Mucosa of descending colon (tissue), 3 donors: ENCODE measurements around the gene M1AP. TPM values are rescaled to one million over a fixed set of nuclear protein-coding genes. Genes with fewer than 3 reads are reported as not detected.

Experiments
- ATAC-seq: fragments of 200-7000 bp; cut with Tn5 transposase; one replicate; pipeline ENCODE4 v1.9.1; 2020; ENCODE audit warnings: mild to moderate bottlenecking, moderate library complexity
- DNase-seq, 3 donors: peaks; one replicate each; pipeline ENCODE4 v3.0.0-alpha.2; 2020
- H3K36me3 ChIP-seq: fragments of 200-600 bp; one replicate; pipeline ENCODE4 v1.8.0; 2021; ENCODE audit warnings: low read depth, mild to moderate bottlenecking
- H3K4me1 ChIP-seq: fragments of 200-600 bp; one replicate; pipeline ENCODE4 v1.8.0; 2021; ENCODE audit warnings: low read depth, mild to moderate bottlenecking
- H3K4me3 ChIP-seq: fragments of 200-600 bp; one replicate; pipeline ENCODE4 v1.8.0; 2021; ENCODE audit warnings: mild to moderate bottlenecking
- H3K9me3 ChIP-seq: fragments of 200-600 bp; one replicate; pipeline ENCODE4 v1.8.0; 2021; ENCODE audit warnings: mild to moderate bottlenecking
- intact Hi-C, 2 donors: fragments of 100-400 bp; cut with DNase I in 1 of 2; cut with micrococcal nuclease in 1 of 2; formaldehyde crosslinking; loops; one replicate each; pipeline versions ENCODE4 v1.11.0 to v1.11.1; 2022; cut with DNase I, micrococcal nuclease
- total RNA-seq, 3 donors: library from RNA; stranded (reverse); fragmentation: NEBNext Ultra II Directional in 2 of 3; extraction: Animal tissue kit (Norgen Biotek cat#: 25700) in 2 of 3; gene quantifications; one replicate each; pipeline versions ENCODE4 v1.2.1 to v1.2.4, GENCODE V29; 2021 to 2023
- TF ChIP-seq, protein P1 (sequence below): fragments of 200-600 bp; IDR thresholded peaks from one replicate; pipeline ENCODE4 v1.8.0; 2022; ENCODE audit warnings: antibody characterized with exemption, mild to moderate bottlenecking
- donor health status: DM: no; HTN: no; CAD: no; lungs with moderate emphysema.
- donor health status: DM: no; HTN: no; CAD: no.
- donor health status: DM: no; HTN: yes; CAD: no.

Gene M1AP
- total RNA-seq, 3 donors from 2014 or later = 0.19 to 0.43 (median 0.31) TPM

DNA sequence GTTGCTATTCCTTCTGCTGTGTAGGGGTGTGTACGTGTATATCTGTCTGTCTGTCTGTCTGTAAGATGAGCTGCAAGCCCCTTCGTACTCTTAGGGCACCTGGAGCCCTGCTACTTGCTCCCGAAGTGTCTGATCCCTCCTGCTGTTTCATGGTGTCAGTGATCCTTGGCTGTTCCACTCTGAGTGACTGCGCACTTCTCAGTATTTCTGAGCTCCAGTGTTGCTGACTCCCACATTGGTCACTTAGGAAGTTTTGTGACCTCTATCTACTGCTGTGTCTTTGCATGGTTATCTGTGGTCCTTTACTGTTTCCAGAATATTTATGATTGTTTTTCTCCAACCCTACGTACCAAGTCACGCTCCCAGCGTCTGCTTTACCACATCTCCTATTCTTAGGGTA is 22.1 kb upstream of the M1AP start:
- TF ChIP-seq, protein P1, sequence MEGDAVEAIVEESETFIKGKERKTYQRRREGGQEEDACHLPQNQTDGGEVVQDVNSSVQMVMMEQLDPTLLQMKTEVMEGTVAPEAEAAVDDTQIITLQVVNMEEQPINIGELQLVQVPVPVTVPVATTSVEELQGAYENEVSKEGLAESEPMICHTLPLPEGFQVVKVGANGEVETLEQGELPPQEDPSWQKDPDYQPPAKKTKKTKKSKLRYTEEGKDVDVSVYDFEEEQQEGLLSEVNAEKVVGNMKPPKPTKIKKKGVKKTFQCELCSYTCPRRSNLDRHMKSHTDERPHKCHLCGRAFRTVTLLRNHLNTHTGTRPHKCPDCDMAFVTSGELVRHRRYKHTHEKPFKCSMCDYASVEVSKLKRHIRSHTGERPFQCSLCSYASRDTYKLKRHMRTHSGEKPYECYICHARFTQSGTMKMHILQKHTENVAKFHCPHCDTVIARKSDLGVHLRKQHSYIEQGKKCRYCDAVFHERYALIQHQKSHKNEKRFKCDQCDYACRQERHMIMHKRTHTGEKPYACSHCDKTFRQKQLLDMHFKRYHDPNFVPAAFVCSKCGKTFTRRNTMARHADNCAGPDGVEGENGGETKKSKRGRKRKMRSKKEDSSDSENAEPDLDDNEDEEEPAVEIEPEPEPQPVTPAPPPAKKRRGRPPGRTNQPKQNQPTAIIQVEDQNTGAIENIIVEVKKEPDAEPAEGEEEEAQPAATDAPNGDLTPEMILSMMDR = no peak
- H3K9me3 ChIP-seq = no peaks in the 10 kb centered on the region
- intact Hi-C loops = no loop called here
- DNase-seq (no peak), ATAC-seq (no peak)
- no peaks in the 10 kb centered on the region for H3K4me1 ChIP-seq
- no peaks in the 10 kb centered on the region for H3K36me3 ChIP-seq
- H3K4me3 ChIP-seq = no peak overlapping the region

- TF ChIP-seq, protein P1 = no peak
- Histone ChIP-seq H3K4me1 (no peaks in the 10 kb centered on the region), H3K4me3 (no peak overlapping the region), H3K36me3 (no peaks in the 10 kb centered on the region), H3K9me3 (no peaks in the 10 kb centered on the region)
- DNase-seq (no peak), ATAC-seq (no peak)
- intact Hi-C loops = no loop called here
Observed at GRCh38 chr2:74668087-74668486, 20.0 kb upstream of the M1AP start.

DNA sequence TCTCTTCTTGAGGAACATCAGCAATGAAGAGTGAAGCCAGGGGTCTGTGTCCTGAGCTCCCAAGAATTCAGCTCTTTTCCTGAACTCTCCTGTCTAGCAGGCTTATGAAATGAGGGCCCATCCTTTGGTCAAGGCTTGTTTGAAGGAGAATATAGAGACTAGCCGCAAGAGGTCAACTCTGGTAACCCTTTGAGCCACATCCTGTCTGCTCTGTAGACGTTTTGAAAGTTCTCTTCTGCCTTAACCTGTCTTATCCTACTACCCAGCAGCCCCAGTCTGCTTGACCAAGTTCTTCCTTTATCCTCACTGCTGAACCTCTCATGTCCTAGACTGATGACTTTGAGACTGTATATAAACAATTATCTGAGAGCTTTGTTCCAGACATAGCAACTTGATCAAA is 11.3 kb upstream of the M1AP start:
- Histone ChIP-seq H3K4me1 (peaks cover 3% of the 10 kb centered on the region), H3K9me3 (no peaks in the 10 kb centered on the region), H3K36me3 (no peaks in the 10 kb centered on the region), H3K4me3 (no peak overlapping the region)
- intact Hi-C loops = no loop called here
- TF ChIP-seq, protein P1 = no peak
- ATAC-seq (no peak), DNase-seq (no peak)

DNA sequence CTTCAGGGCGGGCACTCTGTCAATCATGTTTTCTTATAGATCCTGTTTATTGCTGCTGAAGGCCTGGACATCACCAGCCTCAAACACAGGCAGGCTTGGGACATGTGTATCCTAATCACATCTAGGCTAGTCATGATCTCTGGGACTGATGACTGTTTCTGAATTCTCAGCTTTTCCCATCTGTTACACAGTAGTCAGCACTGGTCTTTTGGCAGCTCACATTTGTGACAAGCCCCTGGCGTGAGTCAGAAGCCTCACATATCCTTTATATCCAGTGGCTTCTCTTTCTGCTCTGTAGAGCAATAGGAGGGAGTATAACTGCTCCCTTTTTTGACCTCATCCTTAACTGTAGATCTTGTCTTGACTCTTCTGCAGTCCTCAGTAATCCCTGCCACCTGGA is 10.4 kb upstream of the M1AP start:
- Histone ChIP-seq H3K4me1 (peaks cover 3% of the 10 kb centered on the region), H3K9me3 (no peaks in the 10 kb centered on the region), H3K36me3 (no peaks in the 10 kb centered on the region), H3K4me3 (no peak overlapping the region)
- ATAC-seq (no peak), DNase-seq (no peak)
- intact Hi-C loops = no loop called here
- TF ChIP-seq, protein P1 = no peak

DNA sequence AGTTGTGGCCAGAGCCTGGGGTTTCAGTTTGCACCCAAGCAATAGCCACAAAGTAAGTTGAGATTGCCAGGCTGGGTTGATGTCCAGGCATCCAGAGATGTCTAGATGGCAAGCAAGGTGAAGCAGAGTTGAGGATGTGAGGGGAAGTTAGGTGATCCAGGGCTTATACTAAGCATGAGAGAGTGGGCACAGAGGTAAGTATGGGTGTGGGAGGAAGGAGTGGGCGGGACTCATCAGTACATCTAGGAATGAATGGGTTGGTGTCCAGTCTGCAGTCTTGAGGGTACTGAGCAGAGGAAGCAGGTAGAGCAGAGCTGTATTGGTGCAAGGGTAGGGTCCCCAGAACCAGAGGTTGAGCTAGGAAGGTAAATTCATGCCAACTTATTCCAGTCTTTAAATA is 7.4 kb upstream of the M1AP start:
- intact Hi-C loops = no loop called here
- DNase-seq (no peak), ATAC-seq (no peak)
- Histone ChIP-seq H3K9me3 (no peaks in the 10 kb centered on the region), H3K4me3 (no peak overlapping the region), H3K36me3 (no peaks in the 10 kb centered on the region), H3K4me1 (peaks cover 3% of the 10 kb centered on the region)
- TF ChIP-seq, protein P1 = no peak
